ENCODE data around the gene SEC14L3.

The SEC14L3 gene

DNA sequence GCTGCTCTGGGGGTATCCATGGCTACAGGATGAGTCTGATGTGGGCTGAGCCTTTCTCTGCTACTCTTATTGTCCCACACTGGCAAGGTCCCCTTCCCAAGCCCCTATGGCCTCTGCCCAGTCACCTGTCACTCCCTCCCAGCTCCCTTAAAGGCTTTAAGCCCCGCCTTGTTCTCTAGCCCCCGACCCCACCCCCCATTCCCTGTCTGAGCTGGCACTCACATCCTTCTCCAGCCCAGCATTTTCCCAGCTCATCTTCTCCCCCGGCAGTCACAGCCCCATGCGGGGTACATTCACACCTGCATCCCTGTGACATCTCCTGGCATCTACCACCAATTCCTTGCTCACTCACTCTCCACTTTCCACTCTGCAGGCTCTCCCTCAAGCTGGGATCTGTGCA is 41.9 kb downstream of the SEC14L3 start:
- Histone ChIP-seq H3K27me3 (ENCODE audit: control insufficient read depth, insufficient read depth, low read length) (no peaks in the 10 kb centered on the region), H3K4me3 (ENCODE audit: low read depth, low read length) (no peak overlapping the region), H3K4me1 (ENCODE audit: control insufficient read depth, insufficient read depth, low read length) (peaks cover 5% of the 10 kb centered on the region; the same call in 1 of the 2 replicates), H3K9ac (ENCODE audit: low read length) (no peak overlapping the region), H3K36me3 (ENCODE audit: control insufficient read depth, insufficient read depth, low read length) (peaks cover 21% of the 10 kb centered on the region), H3K27ac (ENCODE audit: low read depth, low read length) (no peak overlapping the region), H3K9me3 (ENCODE audit: control insufficient read depth, insufficient read depth, low read depth, low read length) (no peaks in the 10 kb centered on the region)

DNA sequence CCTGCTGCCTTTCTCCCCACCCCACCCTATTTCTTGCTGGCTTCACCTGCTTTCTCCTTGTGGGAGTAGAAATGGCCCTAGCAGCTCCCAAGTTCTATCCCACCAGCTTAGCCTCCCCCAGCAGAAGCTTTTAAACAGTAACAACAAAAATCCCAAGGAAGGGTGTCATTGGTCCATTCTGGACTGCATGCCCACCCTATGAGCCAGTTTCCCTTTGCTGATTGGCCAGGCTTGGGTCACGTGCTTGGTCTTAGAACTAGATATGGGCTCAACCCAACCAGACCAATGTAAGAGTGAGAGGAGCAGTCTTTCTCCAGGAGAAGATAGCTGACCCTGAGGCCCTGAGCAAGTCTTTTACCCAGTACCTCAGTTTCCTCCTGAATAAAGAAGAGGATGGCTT is 43.9 kb downstream of the SEC14L3 start:
- Histone ChIP-seq H3K9ac (ENCODE audit: low read length) (no peak overlapping the region), H3K4me3 (ENCODE audit: low read depth, low read length) (no peak overlapping the region), H3K4me1 (ENCODE audit: control insufficient read depth, insufficient read depth, low read length) (peaks cover 10% of the 10 kb centered on the region; the same call in 1 of the 2 replicates), H3K27ac (ENCODE audit: low read depth, low read length) (no peak overlapping the region), H3K9me3 (ENCODE audit: control insufficient read depth, insufficient read depth, low read depth, low read length) (no peaks in the 10 kb centered on the region), H3K36me3 (ENCODE audit: control insufficient read depth, insufficient read depth, low read length) (peaks cover 21% of the 10 kb centered on the region), H3K27me3 (ENCODE audit: control insufficient read depth, insufficient read depth, low read length) (no peaks in the 10 kb centered on the region)

DNA sequence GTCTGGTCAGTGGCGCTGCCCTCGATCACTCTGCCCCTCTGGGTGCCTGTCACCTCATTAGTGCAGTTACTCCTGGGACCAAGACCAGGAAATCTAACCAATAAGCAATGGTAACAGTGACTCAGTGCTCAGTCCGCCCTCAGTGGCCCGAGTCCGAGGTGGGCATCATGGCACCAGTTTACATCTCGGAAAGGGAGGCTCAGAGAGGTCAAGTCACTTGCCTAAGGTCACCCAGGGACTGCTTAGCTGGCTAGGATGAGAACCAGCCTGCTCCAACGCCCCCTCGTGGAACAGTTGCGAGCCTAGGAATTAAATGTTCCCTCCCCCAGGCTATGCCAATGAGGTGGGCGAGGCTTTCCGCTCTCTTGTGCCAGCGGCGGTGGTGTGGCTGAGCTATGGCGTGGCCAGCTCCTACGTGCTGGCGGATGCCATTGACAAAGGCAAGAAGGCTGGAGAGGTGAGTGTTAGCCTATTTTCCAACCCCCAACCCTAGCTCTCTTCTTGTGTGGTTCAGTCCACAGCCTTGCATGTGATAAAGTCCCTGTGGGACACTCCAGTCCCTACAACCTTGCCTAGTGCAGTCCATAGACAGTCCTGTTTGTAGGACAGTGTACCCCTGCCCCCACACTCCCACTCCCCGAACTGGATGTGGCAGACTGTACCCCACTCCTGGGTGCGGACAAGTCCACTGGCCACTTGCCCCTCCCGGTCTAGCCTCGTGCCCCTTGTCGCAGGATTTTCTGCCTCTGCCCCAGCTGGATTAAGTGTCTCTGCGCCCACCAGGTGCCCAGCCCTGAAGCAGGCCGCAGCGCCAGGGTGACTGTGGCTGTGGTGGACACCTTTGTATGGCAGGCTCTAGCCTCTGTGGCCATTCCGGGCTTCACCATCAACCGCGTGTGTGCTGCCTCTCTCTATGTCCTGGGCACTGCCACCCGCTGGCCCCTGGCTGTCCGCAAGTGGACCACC is 45.1 kb downstream of the SEC14L3 start:
- no peaks in the 10 kb centered on the region for H3K27me3 ChIP-seq (ENCODE audit: control insufficient read depth, insufficient read depth, low read length)
- peak overlapping the region; percentile 81 for H3K4me3 ChIP-seq (ENCODE audit: low read depth, low read length)
- H3K36me3 ChIP-seq (ENCODE audit: control insufficient read depth, insufficient read depth, low read length), result peaks cover 21% of the 10 kb centered on the region
- peak overlapping the region; percentile 57; the same call in 1 of the 2 replicates for H3K27ac ChIP-seq (ENCODE audit: low read depth, low read length)
- H3K4me1 ChIP-seq (ENCODE audit: control insufficient read depth, insufficient read depth, low read length), result peaks cover 22% of the 10 kb centered on the region
- H3K9ac ChIP-seq (ENCODE audit: low read length), result peak overlapping the region; percentile 77
- no peaks in the 10 kb centered on the region for H3K9me3 ChIP-seq (ENCODE audit: control insufficient read depth, insufficient read depth, low read depth, low read length)

DNA sequence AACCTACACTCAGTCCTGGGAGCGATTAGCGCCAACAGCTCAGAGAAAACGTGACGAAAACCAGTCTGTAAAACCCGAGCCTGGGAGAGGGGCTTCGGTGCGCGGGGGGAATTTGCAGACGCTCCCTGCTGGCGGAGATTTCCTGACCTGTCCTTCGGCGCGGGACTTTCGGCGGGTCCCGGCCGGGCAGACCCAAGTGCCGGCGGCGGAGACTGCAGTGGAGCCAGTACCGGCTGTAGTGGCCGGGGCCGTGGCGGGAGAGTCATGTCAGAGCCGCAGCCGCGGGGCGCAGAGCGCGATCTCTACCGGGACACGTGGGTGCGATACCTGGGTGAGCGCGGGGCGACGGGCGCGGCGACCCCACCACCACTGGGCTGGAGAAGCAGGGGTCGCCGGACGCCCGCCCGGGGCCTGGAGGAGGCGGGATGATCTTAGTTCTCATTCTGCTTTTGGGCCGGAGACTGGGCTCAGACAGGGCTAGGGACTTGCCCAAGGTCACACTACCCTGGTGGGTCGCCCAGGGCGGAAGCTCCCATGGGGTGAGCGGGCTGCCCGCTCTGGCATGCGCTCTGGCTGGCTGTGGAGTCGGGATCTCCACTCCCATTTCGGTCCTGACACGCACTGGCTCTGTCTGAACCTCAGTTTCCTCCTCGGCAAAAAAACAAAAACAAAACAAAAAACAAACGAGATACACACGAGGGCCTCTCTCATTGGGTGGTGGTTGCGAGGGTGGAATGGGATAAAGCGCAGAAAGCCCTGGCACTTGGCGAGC is 46.0 kb downstream of the SEC14L3 start, which contains the start of gene MTFP1:
Gene MTFP1, plus strand, starts transcription at position 153 of the 772 bp plus-strand sequence. Its CDS starts 112 bp downstream, at position 265.
- Histone ChIP-seq H3K9me3 (ENCODE audit: control insufficient read depth, insufficient read depth, low read depth, low read length) (no peaks in the 10 kb centered on the region), H3K36me3 (ENCODE audit: control insufficient read depth, insufficient read depth, low read length) (peaks cover 29% of the 10 kb centered on the region), H3K27me3 (ENCODE audit: control insufficient read depth, insufficient read depth, low read length) (no peaks in the 10 kb centered on the region), H3K4me3 (ENCODE audit: low read depth, low read length) (peak within 1 kb of the TSS; percentile 81), H3K27ac (ENCODE audit: low read depth, low read length) (peak within 1 kb of the TSS; percentile 57; the same call in 1 of the 2 replicates), H3K9ac (ENCODE audit: low read length) (peak within 1 kb of the TSS; percentile 77), H3K4me1 (ENCODE audit: control insufficient read depth, insufficient read depth, low read length) (peaks cover 28% of the 10 kb centered on the region)

DNA sequence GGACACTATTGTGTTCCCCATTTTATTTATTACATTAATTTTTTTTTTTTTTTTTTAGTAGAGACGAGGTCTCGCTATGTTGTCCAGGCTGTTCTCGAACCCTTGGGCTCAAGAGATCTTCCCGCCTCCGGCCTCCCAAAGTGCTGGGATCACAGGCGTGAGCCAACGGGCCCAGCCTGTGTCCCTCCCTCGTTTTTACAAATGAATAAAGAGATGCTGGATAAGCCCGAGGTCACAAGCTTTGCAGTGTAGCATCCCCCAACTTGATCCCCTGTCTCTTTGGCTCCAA is 46.5 kb downstream of the SEC14L3 start:
- Histone ChIP-seq H3K9ac (ENCODE audit: low read length) (peak overlapping the region; percentile 77), H3K27ac (ENCODE audit: low read depth, low read length) (peak overlapping the region; percentile 57; the same call in 1 of the 2 replicates), H3K27me3 (ENCODE audit: control insufficient read depth, insufficient read depth, low read length) (no peaks in the 10 kb centered on the region), H3K4me1 (ENCODE audit: control insufficient read depth, insufficient read depth, low read length) (peaks cover 28% of the 10 kb centered on the region), H3K4me3 (ENCODE audit: low read depth, low read length) (peak overlapping the region; percentile 81), H3K9me3 (ENCODE audit: control insufficient read depth, insufficient read depth, low read depth, low read length) (no peaks in the 10 kb centered on the region), H3K36me3 (ENCODE audit: control insufficient read depth, insufficient read depth, low read length) (peaks cover 33% of the 10 kb centered on the region)

DNA sequence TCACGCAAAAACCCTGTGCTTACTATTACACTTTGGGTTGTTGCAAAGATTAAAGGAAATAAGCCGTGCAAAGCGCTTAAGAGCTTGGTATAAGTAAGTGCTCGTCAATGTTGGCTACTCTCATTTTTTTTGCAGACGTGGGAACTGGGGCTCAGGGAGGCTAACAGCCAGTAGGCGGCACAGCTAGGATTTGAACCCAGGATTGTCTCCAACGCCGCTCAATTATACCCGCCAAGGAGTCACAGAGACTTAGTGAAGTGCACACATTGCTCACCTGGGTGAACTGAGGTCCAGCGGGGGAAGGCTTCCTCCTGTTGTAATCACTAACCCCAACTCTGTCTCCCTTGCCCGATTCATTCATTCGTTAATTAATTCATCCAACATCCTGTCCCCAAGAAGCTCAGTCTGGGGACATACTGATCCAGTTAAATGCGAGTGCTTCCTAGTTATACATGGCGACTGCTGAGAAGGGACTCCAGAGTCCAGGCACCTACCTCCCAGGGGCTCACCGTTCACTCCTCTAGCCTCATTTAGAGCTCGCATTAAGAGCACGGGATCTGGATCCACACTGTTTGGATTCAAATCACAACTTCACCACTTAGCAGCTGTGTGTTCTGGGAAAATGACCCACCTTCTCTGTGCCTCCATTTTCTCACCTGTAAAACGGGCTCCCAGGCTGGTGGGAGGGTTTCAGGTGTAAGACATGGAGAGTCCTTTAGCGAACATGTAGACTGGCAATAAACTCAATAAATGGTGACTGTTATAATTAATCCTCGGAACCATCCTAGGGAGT is 47.1 kb downstream of the SEC14L3 start:
- H3K9me3 ChIP-seq (ENCODE audit: control insufficient read depth, insufficient read depth, low read depth, low read length), result no peaks in the 10 kb centered on the region
- H3K9ac ChIP-seq (ENCODE audit: low read length), result peak overlapping the region; percentile 44
- H3K4me1 ChIP-seq (ENCODE audit: control insufficient read depth, insufficient read depth, low read length), result peaks cover 28% of the 10 kb centered on the region
- H3K4me3 ChIP-seq (ENCODE audit: low read depth, low read length), result peak overlapping the region; percentile 81
- H3K27me3 ChIP-seq (ENCODE audit: control insufficient read depth, insufficient read depth, low read length), result no peaks in the 10 kb centered on the region
- peaks cover 35% of the 10 kb centered on the region for H3K36me3 ChIP-seq (ENCODE audit: control insufficient read depth, insufficient read depth, low read length)
- H3K27ac ChIP-seq (ENCODE audit: low read depth, low read length), result peak overlapping the region; percentile 4; the same call in 1 of the 2 replicates

DNA sequence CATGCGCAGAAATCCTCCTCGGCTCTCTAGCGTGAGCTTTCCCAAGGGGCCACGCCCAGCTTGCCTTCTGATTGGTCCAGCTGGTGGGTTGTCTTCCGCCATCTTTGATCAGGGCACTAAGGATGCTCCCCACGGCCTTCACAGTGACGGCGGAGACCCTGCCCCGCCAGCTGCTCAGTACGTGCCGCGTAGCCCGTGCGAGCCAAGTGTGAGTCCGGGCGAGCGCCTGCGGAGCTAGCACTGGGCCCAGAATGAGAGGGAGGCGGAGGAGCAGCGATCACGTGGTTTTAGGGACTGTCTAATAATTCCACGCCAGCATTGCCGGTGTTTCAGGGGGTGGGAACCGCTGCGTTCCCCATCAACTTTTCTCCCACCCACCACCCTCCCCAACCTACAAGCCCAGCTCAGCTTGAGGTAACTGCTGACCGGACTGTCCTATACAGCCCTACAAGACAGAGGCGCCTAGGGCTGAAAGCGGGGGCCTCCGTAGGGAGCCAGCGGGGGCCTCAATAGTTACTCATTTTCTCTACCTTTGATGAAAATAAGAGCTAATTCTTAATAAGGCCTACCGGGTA is 47.8 kb downstream of the SEC14L3 start:
- Histone ChIP-seq H3K36me3 (ENCODE audit: control insufficient read depth, insufficient read depth, low read length) (peaks cover 35% of the 10 kb centered on the region), H3K4me1 (ENCODE audit: control insufficient read depth, insufficient read depth, low read length) (peaks cover 28% of the 10 kb centered on the region), H3K27ac (ENCODE audit: low read depth, low read length) (peak overlapping the region; percentile 96; the same call in 1 of the 2 replicates)

DNA sequence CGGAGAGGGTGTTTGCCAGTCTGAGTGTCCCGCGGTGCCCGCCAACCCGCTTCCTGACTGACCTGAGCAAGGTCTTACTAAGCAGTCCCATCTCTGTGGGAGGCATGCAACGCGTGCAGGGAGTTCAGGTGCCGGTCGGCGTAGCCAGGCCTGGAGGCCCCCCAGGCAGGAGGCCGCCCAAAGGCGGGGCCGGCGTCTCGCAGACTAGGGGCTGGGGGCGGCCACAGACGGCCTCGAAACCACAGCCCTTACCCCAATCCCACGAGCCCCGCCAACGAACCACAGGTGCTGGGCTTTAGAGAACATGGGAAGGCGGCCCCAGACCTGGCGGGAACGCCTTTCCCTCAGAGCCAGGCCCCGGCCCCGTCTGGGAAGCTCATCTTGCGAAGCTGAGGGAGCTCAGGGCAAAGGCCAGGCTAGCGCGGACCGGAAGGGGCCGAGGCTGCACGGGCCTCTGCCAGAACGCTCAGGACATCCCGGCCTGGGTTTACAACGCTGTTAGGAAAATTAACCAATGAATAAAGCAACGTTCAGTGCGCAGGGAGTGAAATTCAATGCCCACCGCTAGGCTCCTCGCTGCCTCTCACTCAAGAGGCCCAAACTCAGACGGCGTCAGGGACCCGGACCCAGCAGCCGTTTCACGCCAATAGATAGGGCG is 48.4 kb downstream of the SEC14L3 start:
- Histone ChIP-seq H3K27me3 (ENCODE audit: control insufficient read depth, insufficient read depth, low read length) (no peaks in the 10 kb centered on the region), H3K9ac (ENCODE audit: low read length) (peak overlapping the region; percentile 96), H3K9me3 (ENCODE audit: control insufficient read depth, insufficient read depth, low read depth, low read length) (no peaks in the 10 kb centered on the region), H3K36me3 (ENCODE audit: control insufficient read depth, insufficient read depth, low read length) (peaks cover 35% of the 10 kb centered on the region), H3K4me3 (ENCODE audit: low read depth, low read length) (peak overlapping the region; percentile 81), H3K4me1 (ENCODE audit: control insufficient read depth, insufficient read depth, low read length) (peaks cover 28% of the 10 kb centered on the region), H3K27ac (ENCODE audit: low read depth, low read length) (peak overlapping the region; percentile 96)

More for the DNA sequence above, 47.8 kb downstream of the SEC14L3 start:
- H3K27me3 ChIP-seq (ENCODE audit: control insufficient read depth, insufficient read depth, low read length), result no peaks in the 10 kb centered on the region
- H3K9me3 ChIP-seq (ENCODE audit: control insufficient read depth, insufficient read depth, low read depth, low read length), result no peaks in the 10 kb centered on the region
- H3K4me3 ChIP-seq (ENCODE audit: low read depth, low read length), result peak overlapping the region; percentile 81
- H3K9ac ChIP-seq (ENCODE audit: low read length), result peak overlapping the region; percentile 96

DNA sequence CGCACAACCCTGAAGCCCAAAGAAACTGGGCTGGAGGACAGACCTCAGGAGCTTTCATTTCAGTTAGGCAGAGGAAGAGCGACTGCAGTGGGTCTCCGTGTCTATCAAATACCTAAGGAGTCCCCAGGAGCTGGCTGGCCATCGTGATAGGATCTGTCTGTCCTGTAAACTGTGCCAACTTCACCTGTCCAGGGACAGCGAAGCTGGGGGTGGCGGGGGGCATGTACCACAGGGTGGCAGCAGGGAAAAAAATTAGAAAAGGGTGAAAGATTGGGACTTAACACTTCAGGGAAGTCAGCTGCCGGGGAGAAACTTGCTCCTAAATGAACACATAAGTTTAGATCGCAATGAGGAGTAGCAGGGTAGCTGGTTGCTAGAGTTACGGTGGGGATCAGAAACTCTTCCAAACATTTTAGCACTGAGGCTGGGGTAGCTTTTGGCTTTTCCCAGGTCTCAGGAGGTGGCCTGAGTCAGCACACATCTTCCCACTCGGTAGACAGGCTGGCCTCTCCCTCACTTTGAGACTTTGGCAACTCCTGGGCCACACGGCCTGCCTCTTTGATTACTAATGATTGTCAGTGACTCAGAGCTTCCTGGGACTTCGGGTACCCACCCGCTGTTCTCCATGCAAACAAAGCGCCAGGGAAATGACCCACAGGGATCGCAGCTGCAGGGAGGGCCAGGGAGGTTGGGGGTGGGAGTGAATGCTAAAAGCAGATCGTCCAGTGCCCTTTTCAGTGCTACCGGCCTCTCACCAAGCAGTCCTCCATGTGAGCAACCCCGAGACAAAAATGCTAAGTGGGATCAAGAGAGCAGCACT is 49.1 kb downstream of the SEC14L3 start:
- Histone ChIP-seq H3K4me1 (ENCODE audit: control insufficient read depth, insufficient read depth, low read length) (peaks cover 28% of the 10 kb centered on the region), H3K36me3 (ENCODE audit: control insufficient read depth, insufficient read depth, low read length) (peaks cover 34% of the 10 kb centered on the region), H3K9me3 (ENCODE audit: control insufficient read depth, insufficient read depth, low read depth, low read length) (no peaks in the 10 kb centered on the region), H3K4me3 (ENCODE audit: low read depth, low read length) (peak overlapping the region; percentile 81), H3K9ac (ENCODE audit: low read length) (peak overlapping the region; percentile 96), H3K27me3 (ENCODE audit: control insufficient read depth, insufficient read depth, low read length) (no peaks in the 10 kb centered on the region), H3K27ac (ENCODE audit: low read depth, low read length) (peak overlapping the region; percentile 96)

All from HUES6 (cell line).